Liver (tissue), 9 donors: Measurements from ENCODE around the gene ATP5MC3. TPM values are rescaled to one million over a fixed set of nuclear protein-coding genes. Genes with fewer than 3 reads are reported as not detected.

Experiments
- DNase-seq: peaks from one replicate; pipeline ENCODE4 v3.0.0-alpha.2; 2017; ENCODE audit warnings: low spot score
- H3K27ac ChIP-seq, 2 donors: one replicate each; pipeline ENCODE4 v1.7.0; 2013; ENCODE audit warnings: inconsistent platforms in 2 of 2, low read length in 2 of 2, control low read depth in 1 of 2, low read depth in 1 of 2, mild to moderate bottlenecking in 1 of 2
- H3K27me3 ChIP-seq, 4 donors: one replicate each; pipeline versions ENCODE4 v1.6.1 to v1.7.0; 2013; ENCODE audit warnings: low read length in 3 of 4, inconsistent platforms in 1 of 4, mild to moderate bottlenecking in 1 of 4, moderate library complexity in 1 of 4; ENCODE audit not compliant: control insufficient read depth in 4 of 4, insufficient read depth in 4 of 4
- H3K36me3 ChIP-seq, 4 donors: one replicate each; pipeline versions ENCODE4 v1.6.1 to v1.7.0; 2013; ENCODE audit warnings: low read length in 3 of 4, mild to moderate bottlenecking in 3 of 4, low read depth in 1 of 4, moderate library complexity in 1 of 4; ENCODE audit not compliant: control insufficient read depth in 4 of 4, insufficient read depth in 3 of 4
- H3K4me1 ChIP-seq, 4 donors: one replicate each; pipeline versions ENCODE4 v1.6.1 to v1.7.0; 2013; ENCODE audit warnings: low read length in 3 of 4, mild to moderate bottlenecking in 3 of 4, moderate library complexity in 1 of 4; ENCODE audit not compliant: control insufficient read depth in 4 of 4, insufficient read depth in 4 of 4
- H3K4me3 ChIP-seq, 3 donors: one replicate each; pipeline versions ENCODE4 v1.6.1 to v1.7.0; 2013; ENCODE audit warnings: low read length in 3 of 3, control low read depth in 1 of 3, low read depth in 1 of 3, mild to moderate bottlenecking in 1 of 3
- H3K9ac ChIP-seq, 2 donors: one replicate each; pipeline ENCODE4 v1.7.0; 2013; ENCODE audit warnings: low read length in 2 of 2, mild to moderate bottlenecking in 2 of 2, moderate library complexity in 2 of 2, control low read depth in 1 of 2, low read depth in 1 of 2
- H3K9me3 ChIP-seq, 4 donors: one replicate each; pipeline versions ENCODE4 v1.6.1 to v1.7.0; 2013; ENCODE audit warnings: low read length in 3 of 4; ENCODE audit not compliant: control insufficient read depth in 4 of 4
- EGR1 ChIP-seq, 2 donors: IDR thresholded peaks; 2 replicates each; pipeline ENCODE4 v1.6.1; 2016 to 2018; ENCODE audit warnings: antibody characterized with exemption in 2 of 2, low read depth in 2 of 2
- FOXA1 ChIP-seq: IDR thresholded peaks from 2 replicates; pipeline ENCODE4 v1.6.1; 2016; ENCODE audit warnings: antibody characterized with exemption
- FOXA2 ChIP-seq: IDR thresholded peaks from 2 replicates; pipeline ENCODE4 v1.6.1; 2016; ENCODE audit warnings: antibody characterized with exemption
- GABPA ChIP-seq, 2 donors: IDR thresholded peaks in 1 of 2; conservative IDR thresholded peaks in 1 of 2; 2 replicates each; pipeline ENCODE4 v1.6.1; 2016; ENCODE audit warnings: antibody characterized with exemption in 2 of 2, mild to moderate bottlenecking in 1 of 2, moderate library complexity in 1 of 2
- HNF4A ChIP-seq, 2 donors: conservative IDR thresholded peaks; 2 replicates each; pipeline ENCODE4 v1.6.1; 2016; ENCODE audit warnings: antibody characterized with exemption in 2 of 2, mild to moderate bottlenecking in 2 of 2
- HNF4G ChIP-seq: IDR thresholded peaks from 2 replicates; pipeline ENCODE4 v1.6.1; 2016; ENCODE audit warnings: antibody characterized with exemption
- JUND ChIP-seq, 2 donors: IDR thresholded peaks; 2 replicates each; pipeline ENCODE4 v1.6.1; 2016; ENCODE audit warnings: antibody characterized with exemption in 2 of 2
- NR2F2 ChIP-seq: IDR thresholded peaks from 2 replicates; pipeline ENCODE4 v1.6.1; 2016; ENCODE audit warnings: antibody characterized with exemption
- RAD21 ChIP-seq, 2 donors: IDR thresholded peaks; 2 replicates each; pipeline ENCODE4 v1.6.1; 2016; ENCODE audit warnings: antibody characterized with exemption in 2 of 2, mild to moderate bottlenecking in 2 of 2
- RXRA ChIP-seq, 2 donors: IDR thresholded peaks; 2 replicates each; pipeline ENCODE4 v1.6.1; 2017 to 2018; ENCODE audit warnings: antibody characterized with exemption in 2 of 2, mild to moderate bottlenecking in 1 of 2
- SP1 ChIP-seq: IDR thresholded peaks from 2 replicates; pipeline ENCODE4 v1.6.1; 2018; ENCODE audit warnings: antibody characterized with exemption, mild to moderate bottlenecking
- TAF1 ChIP-seq: conservative IDR thresholded peaks from 2 replicates; pipeline ENCODE4 v1.6.1; 2016; ENCODE audit warnings: antibody characterized with exemption, mild to moderate bottlenecking
- YY1 ChIP-seq: IDR thresholded peaks from 2 replicates; pipeline ENCODE4 v1.6.1; 2016; ENCODE audit warnings: antibody characterized with exemption, mild to moderate bottlenecking
- WGBS: extraction: QIAGEN DNeasy Blood & Tissue Kit; methylation state at CpG from one replicate; pipeline ENCODE4 v1.1.7; 2013; 5-methylcytosine and 5-hydroxymethylcytosine counted together
- polyA plus RNA-seq, 2 donors: library from polyadenylated mRNA; stranded (reverse) in 1 of 2; unstranded in 1 of 2; fragments of 200-250 nt in 1 of 2; fragments of >200 nt in 1 of 2; fragmentation: Nextera tagmentation in 1 of 2; extraction: Ambion mirVana in 1 of 2; gene quantifications; one replicate each; pipeline versions ENCODE4 v1.2.1 to v1.2.3, GENCODE V29; 2013 to 2015
- total RNA-seq, 2 donors: library from RNA; depleted of rRNA; stranded (reverse); fragments of >200 nt; gene quantifications; one replicate each; pipeline ENCODE4 v1.2.3, GENCODE V29; 2014
- TF ChIP-seq, protein P1 (sequence below): IDR thresholded peaks from 2 replicates; pipeline ENCODE4 v1.6.1; 2016; ENCODE audit warnings: antibody characterized with exemption
- TF ChIP-seq, protein P2 (sequence below): fragments of 150-350 bp; IDR thresholded peaks from 2 replicates; pipeline ENCODE4 v1.5.1; 2017; ENCODE audit warnings: improper control_type of control experiment, low read depth, low read length; ENCODE audit not compliant: missing input control
- TF ChIP-seq, protein P3 (sequence below): IDR thresholded peaks from 2 replicates; pipeline ENCODE4 v1.6.1; 2016; ENCODE audit warnings: antibody characterized with exemption, mild to moderate bottlenecking
- TF ChIP-seq, protein P4 (sequence below): IDR thresholded peaks from 2 replicates; pipeline ENCODE4 v1.6.1; 2016; ENCODE audit warnings: antibody characterized with exemption
- TF ChIP-seq, protein P5 (sequence below): IDR thresholded peaks from 2 replicates; pipeline ENCODE4 v1.6.1; 2016; ENCODE audit warnings: antibody characterized with exemption
- donor health status: healthy.
- donor health status: healthy.
- donor health status: healthy.
- donor health status: healthy.
- donor health status: healthy.

Gene ATP5MC3
- total and polyA plus RNA-seq, 4 donors = 95.2 to 403 (median 227) TPM

DNA sequence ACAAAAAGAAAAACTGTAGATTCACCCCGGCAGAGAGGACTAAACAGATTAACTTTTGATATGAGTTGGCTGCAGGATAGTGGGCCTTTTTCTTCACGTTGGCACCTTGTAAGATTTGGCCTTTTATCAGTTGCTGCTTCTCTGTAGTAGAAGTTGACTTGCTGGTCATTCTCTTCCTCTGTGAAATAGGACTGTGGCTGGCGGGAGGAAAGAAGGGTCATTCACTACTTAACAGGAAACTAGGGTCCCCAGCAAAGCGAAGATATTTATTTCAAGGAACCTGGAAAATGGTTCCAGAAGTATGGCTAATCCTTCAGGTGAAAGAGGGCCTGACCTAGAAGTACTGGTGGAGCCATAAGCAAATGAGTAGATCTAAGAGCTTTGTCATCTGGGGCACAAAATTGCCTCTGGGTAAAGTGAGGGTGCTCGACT is 383 bp upstream of the ATP5MC3 start:
- Histone ChIP-seq H3K4me1 (peaks cover 0 to 9% (median 0%) of the 10 kb centered on the region in 4 donors), H3K9me3 (no peaks in the 10 kb centered on the region), H3K27me3 (no peaks in the 10 kb centered on the region), H3K27ac (peak overlapping the region; percentile 90 to 97), H3K4me3 (peak overlapping the region; percentile 70 to 100 (median 72)), H3K9ac (peak overlapping the region in 1 of 2 donors; percentile 36), H3K36me3 (peaks cover 6 to 28% (median 20%) of the 10 kb centered on the region in 4 donors)
- DNase-seq = no peak
- WGBS = 61% methylated on average over 5 of the region's 5 CpGs
- TF ChIP-seq, protein P1, sequence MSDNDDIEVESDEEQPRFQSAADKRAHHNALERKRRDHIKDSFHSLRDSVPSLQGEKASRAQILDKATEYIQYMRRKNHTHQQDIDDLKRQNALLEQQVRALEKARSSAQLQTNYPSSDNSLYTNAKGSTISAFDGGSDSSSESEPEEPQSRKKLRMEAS = peak; percentile 44
- TF ChIP-seq FOXA1 (no peak), HNF4G (peak; percentile 39), HNF4A (conservative IDR thresholded peaks at IDR 0.05) (no peak), NR2F2 (peak; percentile 26)

DNA sequence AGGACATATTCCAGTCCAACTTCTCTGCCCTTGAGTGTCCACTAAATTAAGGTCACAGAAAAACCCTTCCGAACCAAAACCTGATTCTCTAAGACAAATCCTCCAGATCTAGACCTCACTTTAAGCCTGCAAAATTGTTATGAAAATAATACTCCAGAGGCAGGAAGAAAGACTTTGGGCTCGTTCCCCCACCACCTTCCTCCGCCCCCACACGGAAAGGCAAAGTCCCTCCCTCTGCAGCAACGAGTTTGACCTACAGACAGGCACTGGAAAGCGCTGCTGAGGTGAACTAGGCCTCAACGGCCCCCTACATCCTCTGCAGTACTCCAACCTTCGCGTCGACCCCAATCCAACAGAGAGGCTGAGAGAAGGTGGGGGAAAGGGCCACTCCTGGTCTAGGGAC is 808 bp downstream of the ATP5MC3 start:
- no peaks in the 10 kb centered on the region for H3K9me3 ChIP-seq
- H3K4me3 ChIP-seq = peak overlapping the region; percentile 69 to 100 (median 72)
- DNase-seq = peak; percentile 51
- WGBS = 3% methylated on average over 10 of the region's 10 CpGs
- no peaks in the 10 kb centered on the region for H3K27me3 ChIP-seq
- peak; percentile 28 to 48 for TF ChIP-seq RXRA (IDR thresholded peaks at IDR 0.05)
- peak; percentile 85 to 90 for TF ChIP-seq EGR1 (IDR thresholded peaks at IDR 0.05; ENCODE audit: low read depth in 2 of 2)
- peak; percentile 74 to 88 for TF ChIP-seq HNF4A (conservative IDR thresholded peaks at IDR 0.05)
- TF ChIP-seq GABPA (IDR thresholded peaks at IDR 0.05 in 1 of 2, conservative IDR thresholded peaks at IDR 0.05 in 1 of 2) = no peak
- peak; percentile 33 for TF ChIP-seq YY1
- no peak for TF ChIP-seq TAF1
- no peak for TF ChIP-seq RAD21 (IDR thresholded peaks at IDR 0.05)
- TF ChIP-seq FOXA2 = no peak
- TF ChIP-seq, protein P2, sequence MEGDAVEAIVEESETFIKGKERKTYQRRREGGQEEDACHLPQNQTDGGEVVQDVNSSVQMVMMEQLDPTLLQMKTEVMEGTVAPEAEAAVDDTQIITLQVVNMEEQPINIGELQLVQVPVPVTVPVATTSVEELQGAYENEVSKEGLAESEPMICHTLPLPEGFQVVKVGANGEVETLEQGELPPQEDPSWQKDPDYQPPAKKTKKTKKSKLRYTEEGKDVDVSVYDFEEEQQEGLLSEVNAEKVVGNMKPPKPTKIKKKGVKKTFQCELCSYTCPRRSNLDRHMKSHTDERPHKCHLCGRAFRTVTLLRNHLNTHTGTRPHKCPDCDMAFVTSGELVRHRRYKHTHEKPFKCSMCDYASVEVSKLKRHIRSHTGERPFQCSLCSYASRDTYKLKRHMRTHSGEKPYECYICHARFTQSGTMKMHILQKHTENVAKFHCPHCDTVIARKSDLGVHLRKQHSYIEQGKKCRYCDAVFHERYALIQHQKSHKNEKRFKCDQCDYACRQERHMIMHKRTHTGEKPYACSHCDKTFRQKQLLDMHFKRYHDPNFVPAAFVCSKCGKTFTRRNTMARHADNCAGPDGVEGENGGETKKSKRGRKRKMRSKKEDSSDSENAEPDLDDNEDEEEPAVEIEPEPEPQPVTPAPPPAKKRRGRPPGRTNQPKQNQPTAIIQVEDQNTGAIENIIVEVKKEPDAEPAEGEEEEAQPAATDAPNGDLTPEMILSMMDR = no peak
- TF ChIP-seq, protein P3, sequence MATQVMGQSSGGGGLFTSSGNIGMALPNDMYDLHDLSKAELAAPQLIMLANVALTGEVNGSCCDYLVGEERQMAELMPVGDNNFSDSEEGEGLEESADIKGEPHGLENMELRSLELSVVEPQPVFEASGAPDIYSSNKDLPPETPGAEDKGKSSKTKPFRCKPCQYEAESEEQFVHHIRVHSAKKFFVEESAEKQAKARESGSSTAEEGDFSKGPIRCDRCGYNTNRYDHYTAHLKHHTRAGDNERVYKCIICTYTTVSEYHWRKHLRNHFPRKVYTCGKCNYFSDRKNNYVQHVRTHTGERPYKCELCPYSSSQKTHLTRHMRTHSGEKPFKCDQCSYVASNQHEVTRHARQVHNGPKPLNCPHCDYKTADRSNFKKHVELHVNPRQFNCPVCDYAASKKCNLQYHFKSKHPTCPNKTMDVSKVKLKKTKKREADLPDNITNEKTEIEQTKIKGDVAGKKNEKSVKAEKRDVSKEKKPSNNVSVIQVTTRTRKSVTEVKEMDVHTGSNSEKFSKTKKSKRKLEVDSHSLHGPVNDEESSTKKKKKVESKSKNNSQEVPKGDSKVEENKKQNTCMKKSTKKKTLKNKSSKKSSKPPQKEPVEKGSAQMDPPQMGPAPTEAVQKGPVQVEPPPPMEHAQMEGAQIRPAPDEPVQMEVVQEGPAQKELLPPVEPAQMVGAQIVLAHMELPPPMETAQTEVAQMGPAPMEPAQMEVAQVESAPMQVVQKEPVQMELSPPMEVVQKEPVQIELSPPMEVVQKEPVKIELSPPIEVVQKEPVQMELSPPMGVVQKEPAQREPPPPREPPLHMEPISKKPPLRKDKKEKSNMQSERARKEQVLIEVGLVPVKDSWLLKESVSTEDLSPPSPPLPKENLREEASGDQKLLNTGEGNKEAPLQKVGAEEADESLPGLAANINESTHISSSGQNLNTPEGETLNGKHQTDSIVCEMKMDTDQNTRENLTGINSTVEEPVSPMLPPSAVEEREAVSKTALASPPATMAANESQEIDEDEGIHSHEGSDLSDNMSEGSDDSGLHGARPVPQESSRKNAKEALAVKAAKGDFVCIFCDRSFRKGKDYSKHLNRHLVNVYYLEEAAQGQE = no peak
- no peak for TF ChIP-seq FOXA1
- TF ChIP-seq HNF4G = no peak
- TF ChIP-seq SP1 = peak; percentile 28
- TF ChIP-seq, protein P1 = no peak
- TF ChIP-seq JUND (IDR thresholded peaks at IDR 0.05) = no peak
- no peak for TF ChIP-seq NR2F2
- TF ChIP-seq, protein P4, sequence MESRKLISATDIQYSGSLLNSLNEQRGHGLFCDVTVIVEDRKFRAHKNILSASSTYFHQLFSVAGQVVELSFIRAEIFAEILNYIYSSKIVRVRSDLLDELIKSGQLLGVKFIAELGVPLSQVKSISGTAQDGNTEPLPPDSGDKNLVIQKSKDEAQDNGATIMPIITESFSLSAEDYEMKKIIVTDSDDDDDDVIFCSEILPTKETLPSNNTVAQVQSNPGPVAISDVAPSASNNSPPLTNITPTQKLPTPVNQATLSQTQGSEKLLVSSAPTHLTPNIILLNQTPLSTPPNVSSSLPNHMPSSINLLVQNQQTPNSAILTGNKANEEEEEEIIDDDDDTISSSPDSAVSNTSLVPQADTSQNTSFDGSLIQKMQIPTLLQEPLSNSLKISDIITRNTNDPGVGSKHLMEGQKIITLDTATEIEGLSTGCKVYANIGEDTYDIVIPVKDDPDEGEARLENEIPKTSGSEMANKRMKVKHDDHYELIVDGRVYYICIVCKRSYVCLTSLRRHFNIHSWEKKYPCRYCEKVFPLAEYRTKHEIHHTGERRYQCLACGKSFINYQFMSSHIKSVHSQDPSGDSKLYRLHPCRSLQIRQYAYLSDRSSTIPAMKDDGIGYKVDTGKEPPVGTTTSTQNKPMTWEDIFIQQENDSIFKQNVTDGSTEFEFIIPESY = peak; percentile 48
- TF ChIP-seq, protein P5, sequence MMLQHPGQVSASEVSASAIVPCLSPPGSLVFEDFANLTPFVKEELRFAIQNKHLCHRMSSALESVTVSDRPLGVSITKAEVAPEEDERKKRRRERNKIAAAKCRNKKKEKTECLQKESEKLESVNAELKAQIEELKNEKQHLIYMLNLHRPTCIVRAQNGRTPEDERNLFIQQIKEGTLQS = no peak
- peaks cover 7 to 34% (median 25%) of the 10 kb centered on the region in 4 donors for H3K36me3 ChIP-seq
- peak overlapping the region; percentile 90 to 97 for H3K27ac ChIP-seq
- H3K9ac ChIP-seq = peak overlapping the region; percentile 82 to 99
- peaks cover 0 to 9% (median 0%) of the 10 kb centered on the region in 4 donors for H3K4me1 ChIP-seq
